ENCODE data around the gene RALBP1. TPM values are rescaled to one million over a fixed set of nuclear protein-coding genes. Genes with fewer than 3 reads are reported as not detected.
"Not testable (repeated sequence)": the region's sequence is repeated elsewhere in the genome, so short reads cannot be mapped to it uniquely, and the experiment has no call there.

The RALBP1 gene
- total RNA-seq, 6 donors from 2014 or later, result 39.8 to 82.6 (median 57.6) TPM

GRCh38 chr18:9429662-9429993, 45.7 kb upstream of the RALBP1 start:
- H3K4me1 ChIP-seq, result peaks cover 0 to 10% (median 1%) of the 10 kb centered on the region in 4 donors
- H3K36me3 ChIP-seq, result no peaks in the 10 kb centered on the region
- no peaks in the 10 kb centered on the region for H3K27me3 ChIP-seq
- ATAC-seq (ENCODE audit: low FRiP score in 2 of 2) (no peak), DNase-seq (no peak)
- TF ChIP-seq POLR2A (IDR thresholded peaks at IDR 0.05) (no peak), POLR2AphosphoS5 (IDR thresholded peaks at IDR 0.05) (no peak), EP300 (IDR thresholded peaks at IDR 0.05) (no peak), CTCF (IDR thresholded peaks at IDR 0.05) (no peak)
- no peak overlapping the region for H3K27ac ChIP-seq
- no peak overlapping the region for H3K4me3 ChIP-seq
- no peaks in the 10 kb centered on the region for H3K9me3 ChIP-seq
- WGBS, 2 donors, result 50 to 70% methylated on average over 3 of the region's 3 CpGs

- not testable (repeated sequence) for H3K27me3 ChIP-seq; H3K4me3 ChIP-seq; H3K9me3 ChIP-seq; ATAC-seq (ENCODE audit: low FRiP score in 2 of 2); H3K36me3 ChIP-seq; H3K27ac ChIP-seq
- H3K4me1 ChIP-seq, result peaks cover 0 to 10% (median 1%) of the 10 kb centered on the region in 4 donors
- 94 to 97% methylated on average over 16 to 22 of the region's 22 CpGs for WGBS, 2 donors
- peak in 1 of 2 donors; percentile 59 for DNase-seq
Measured at GRCh38 chr18:9430315-9430714, 45.0 kb upstream of the RALBP1 start.

GRCh38 chr18:9431296-9431695, 44.0 kb upstream of the RALBP1 start:
- TF ChIP-seq EP300 (IDR thresholded peaks at IDR 0.05) (no peak), POLR2AphosphoS5 (IDR thresholded peaks at IDR 0.05) (no peak), POLR2A (IDR thresholded peaks at IDR 0.05) (no peak), CTCF (IDR thresholded peaks at IDR 0.05) (no peak)
- Histone ChIP-seq H3K9me3 (no peaks in the 10 kb centered on the region), H3K36me3 (no peaks in the 10 kb centered on the region), H3K4me3 (no peak overlapping the region), H3K27me3 (no peaks in the 10 kb centered on the region), H3K4me1 (peaks cover 0 to 10% (median 1%) of the 10 kb centered on the region in 4 donors), H3K27ac (no peak overlapping the region)
- ATAC-seq (ENCODE audit: low FRiP score in 2 of 2) (no peak), DNase-seq (no peak)
- 93 to 95% methylated on average over 6 of the region's 6 CpGs for WGBS, 2 donors

- DNase-seq, result not testable (repeated sequence)
Measured at GRCh38 chr18:9433122-9433521, 42.2 kb upstream of the RALBP1 start.

GRCh38 chr18:9433671-9434121, 41.6 kb upstream of the RALBP1 start:
- 31 to 33% methylated on average over 10 of the region's 10 CpGs for WGBS, 2 donors
- DNase-seq, result no peak

More at GRCh38 chr18:9433122-9433521, 42.2 kb upstream of the RALBP1 start:
- not testable (repeated sequence) for ATAC-seq (ENCODE audit: low FRiP score in 2 of 2); H3K27me3 ChIP-seq; H3K4me3 ChIP-seq; H3K36me3 ChIP-seq; H3K27ac ChIP-seq; H3K9me3 ChIP-seq
- H3K4me1 ChIP-seq, result peaks cover 0 to 10% (median 1%) of the 10 kb centered on the region in 4 donors
- WGBS, 2 donors, result 92 to 94% methylated on average over 10 of the region's 10 CpGs

More at GRCh38 chr18:9433671-9434121, 41.6 kb upstream of the RALBP1 start:
- H3K27ac ChIP-seq, result no peak overlapping the region
- no peaks in the 10 kb centered on the region for H3K36me3 ChIP-seq
- no peak for TF ChIP-seq POLR2AphosphoS5 (IDR thresholded peaks at IDR 0.05)
- no peak for TF ChIP-seq CTCF (IDR thresholded peaks at IDR 0.05)
- no peak for TF ChIP-seq EP300 (IDR thresholded peaks at IDR 0.05)
- TF ChIP-seq POLR2A (IDR thresholded peaks at IDR 0.05), result no peak
- H3K4me1 ChIP-seq, result peaks cover 0 to 10% (median 1%) of the 10 kb centered on the region in 4 donors
- H3K4me3 ChIP-seq, result no peak overlapping the region
- no peaks in the 10 kb centered on the region for H3K27me3 ChIP-seq
- no peak for ATAC-seq (ENCODE audit: low FRiP score in 2 of 2)
- no peaks in the 10 kb centered on the region for H3K9me3 ChIP-seq
